IPS-NIHi7 (cell line): ENCODE results near the gene CENPE.

Source experiments
- DNase-seq: peaks from one replicate; pipeline ENCODE4 v3.0.0; 2012; ENCODE audit warnings: mixed read lengths; ENCODE audit errors: extremely low spot score

CENPE gene

GRCh38 chr4:103123114-103123513, 75.0 kb downstream of the CENPE start:
- no peak for DNase-seq

GRCh38 chr4:103118166-103118565, 80.0 kb downstream of the CENPE start:
- no peak for DNase-seq

GRCh38 chr4:103111598-103111997, 86.5 kb downstream of the CENPE start:
- DNase-seq, result no peak

GRCh38 chr4:103108542-103108941, 89.6 kb downstream of the CENPE start:
- no peak for DNase-seq

GRCh38 chr4:103105558-103106356, 92.4 kb downstream of the CENPE start:
- DNase-seq, result no peak

GRCh38 chr4:103104886-103105285, 93.3 kb downstream of the CENPE start:
- DNase-seq, result no peak

GRCh38 chr4:103100691-103101090, 97.5 kb downstream of the CENPE start:
- no peak for DNase-seq

- DNase-seq, result peak; percentile 82
Measured at GRCh38 chr4:103099691-103100392, 98.3 kb downstream of the CENPE start, which contains the start of gene BDH2. Gene BDH2, minus strand, starts transcription at chr4:103099834. Its CDS starts 3,580 bp downstream, at chr4:103096254.

- DNase-seq, result no peak
Measured at GRCh38 chr4:103098756-103099440, 99.2 kb downstream of the CENPE start.

- no peak for DNase-seq
Measured at GRCh38 chr4:103098341-103098740, 99.8 kb downstream of the CENPE start.

- no peak for DNase-seq
Measured at GRCh38 chr4:103097112-103097511, 101.0 kb downstream of the CENPE start.

- no peak for DNase-seq
Measured at GRCh38 chr4:103095080-103095479, 103.1 kb downstream of the CENPE start.

- no peak for DNase-seq
Measured at GRCh38 chr4:103092245-103092644, 105.9 kb downstream of the CENPE start.

- DNase-seq, result peak; percentile 22
Measured at GRCh38 chr4:103091601-103092223, 106.4 kb downstream of the CENPE start.

- DNase-seq, result no peak
Measured at GRCh38 chr4:103089481-103089880, 108.7 kb downstream of the CENPE start.

GRCh38 chr4:103086551-103086950, 111.6 kb downstream of the CENPE start:
- no peak for DNase-seq

GRCh38 chr4:103085555-103086196, 112.5 kb downstream of the CENPE start:
- no peak for DNase-seq

- no peak for DNase-seq
Measured at GRCh38 chr4:103079621-103080020, 118.5 kb downstream of the CENPE start.

GRCh38 chr4:103076747-103077347, 121.3 kb downstream of the CENPE start, which contains the start of gene SLC9B2:
Gene SLC9B2, minus strand, starts transcription at chr4:103076761. Its CDS starts 9,211 bp downstream, at chr4:103067550.
- no peak for DNase-seq

GRCh38 chr4:103075894-103076746, 122.0 kb downstream of the CENPE start:
- peak; percentile 79 for DNase-seq
